Measurements from ENCODE around the gene WNT3. TPM values are rescaled to one million over a fixed set of nuclear protein-coding genes. Genes with fewer than 3 reads are reported as not detected.

The WNT3 gene
- total and polyA plus RNA-seq, 2 donors (not counting 1 experiment from before 2014, with no cell fraction given): 0.86 to 1.4 TPM

GRCh38 chr17:46859996-46860395 lies 41.5 kb upstream of the WNT3 start:
- Histone ChIP-seq H3K9ac (ENCODE audit: low read length) (no peak overlapping the region), H2AFZ (ENCODE audit: insufficient read depth, low read depth, low read length, poor library complexity, severe bottlenecking) (no peak overlapping the region), H3K36me3 (replicated peaks in 1 of 2; ENCODE audit: control extremely low read depth in 1 of 2, control insufficient read depth in 1 of 2, extremely low read depth in 1 of 2, insufficient read depth in 2 of 2, low read length in 1 of 2) (no peaks in the 10 kb centered on the region), H3K4me1 (ENCODE audit: control insufficient read depth in 2 of 2, insufficient read depth in 2 of 2, low read length in 2 of 2) (peaks cover 0 to 1% of the 10 kb centered on the region in 2 donors), H3K4me2 (replicated peaks; ENCODE audit: low read depth, low read length, poor library complexity, severe bottlenecking) (no peak overlapping the region), H3K9me3 (ENCODE audit: control extremely low read depth in 1 of 3, control insufficient read depth in 2 of 3, insufficient read depth in 1 of 3, low read length in 2 of 3) (no peaks in the 10 kb centered on the region), H4K20me1 (ENCODE audit: control insufficient read depth, insufficient read depth, low read length, poor library complexity, severe bottlenecking) (no peaks in the 10 kb centered on the region), H3K79me2 (ENCODE audit: control insufficient read depth, insufficient read depth, low read length) (no peaks in the 10 kb centered on the region), H3K27ac (ENCODE audit: low read length in 2 of 2) (no peak overlapping the region), H3K27me3 (replicated peaks in 1 of 4; ENCODE audit: control extremely low read depth in 1 of 4, control insufficient read depth in 3 of 4, insufficient read depth in 4 of 4, low read length in 3 of 4) (peaks cover 0 to 33% (median 1%) of the 10 kb centered on the region in 4 experiments), H3K4me3 (ENCODE audit: control extremely low read depth in 1 of 5, extremely low read depth in 1 of 5, insufficient read depth in 1 of 5, low read depth in 2 of 5, low read length in 4 of 5) (no peak overlapping the region)
- intact Hi-C loops (cut with micrococcal nuclease): no loop called here
- 91% methylated on average over 5 of the region's 5 CpGs for WGBS (ENCODE audit: insufficient coverage)
- no peaks in the 10 kb centered on the region for H3K4me1 Mint-ChIP-seq
- ChIA-PET POLR2A (no interaction called here), CTCF (interaction anchor here (0.5 kb wide), 1 partner anchor 1176 kb away, joined by 3 read pairs; no protein-coding TSS in a partner anchor)
- ATAC-seq (ENCODE audit: low read depth) (no peak), DNase-seq (no peak)
- TF ChIP-seq EZH2 (IDR thresholded peaks at IDR 0.05; ENCODE audit: borderline replicate concordance, insufficient read depth, low read depth, low read length, poor library complexity, severe bottlenecking) (no peak), CTCF (IDR thresholded peaks at IDR 0.05) (no peak)
- peaks cover 40% of the 10 kb centered on the region for H3K27me3 Mint-ChIP-seq
- H3K9me3 Mint-ChIP-seq (ENCODE audit: insufficient read depth): no peaks in the 10 kb centered on the region
- H3K4me3 Mint-ChIP-seq: no peak overlapping the region
- H3K27ac Mint-ChIP-seq: no peak overlapping the region

GRCh38 chr17:46857600-46857999 lies 39.1 kb upstream of the WNT3 start:
- POLR2A ChIA-PET: interaction anchor here (0.6 kb wide), 1 partner anchor 792 kb away, joined by 3 read pairs; the partner anchor contains the start of gene KPNB1
- Histone ChIP-seq H3K27ac (ENCODE audit: low read length in 2 of 2) (no peak overlapping the region), H2AFZ (ENCODE audit: insufficient read depth, low read depth, low read length, poor library complexity, severe bottlenecking) (no peak overlapping the region), H3K79me2 (ENCODE audit: control insufficient read depth, insufficient read depth, low read length) (no peaks in the 10 kb centered on the region), H3K36me3 (replicated peaks in 1 of 2; ENCODE audit: control extremely low read depth in 1 of 2, control insufficient read depth in 1 of 2, extremely low read depth in 1 of 2, insufficient read depth in 2 of 2, low read length in 1 of 2) (no peaks in the 10 kb centered on the region), H3K27me3 (replicated peaks in 1 of 4; ENCODE audit: control extremely low read depth in 1 of 4, control insufficient read depth in 3 of 4, insufficient read depth in 4 of 4, low read length in 3 of 4) (peaks cover 2 to 29% (median 11%) of the 10 kb centered on the region in 4 experiments), H3K4me2 (replicated peaks; ENCODE audit: low read depth, low read length, poor library complexity, severe bottlenecking) (no peak overlapping the region), H3K9ac (ENCODE audit: low read length) (no peak overlapping the region), H4K20me1 (ENCODE audit: control insufficient read depth, insufficient read depth, low read length, poor library complexity, severe bottlenecking) (no peaks in the 10 kb centered on the region), H3K4me3 (ENCODE audit: control extremely low read depth in 1 of 5, extremely low read depth in 1 of 5, insufficient read depth in 1 of 5, low read depth in 2 of 5, low read length in 4 of 5) (no peak overlapping the region), H3K4me1 (ENCODE audit: control insufficient read depth in 2 of 2, insufficient read depth in 2 of 2, low read length in 2 of 2) (peaks cover 0 to 3% of the 10 kb centered on the region in 2 donors), H3K9me3 (ENCODE audit: control extremely low read depth in 1 of 3, control insufficient read depth in 2 of 3, insufficient read depth in 1 of 3, low read length in 2 of 3) (peaks cover 0 to 2% (median 0%) of the 10 kb centered on the region in 3 donors)
- H3K27me3 Mint-ChIP-seq: peaks cover 42% of the 10 kb centered on the region
- CTCF ChIA-PET: no interaction called here
- no peak overlapping the region for H3K4me3 Mint-ChIP-seq
- H3K27ac Mint-ChIP-seq: no peak overlapping the region
- no peaks in the 10 kb centered on the region for H3K9me3 Mint-ChIP-seq (ENCODE audit: insufficient read depth)
- no CpG with 5 or more reads among the region's 1 CpG for WGBS (ENCODE audit: insufficient coverage)
- TF ChIP-seq CTCF (IDR thresholded peaks at IDR 0.05) (no peak), EZH2 (IDR thresholded peaks at IDR 0.05; ENCODE audit: borderline replicate concordance, insufficient read depth, low read depth, low read length, poor library complexity, severe bottlenecking) (no peak)
- intact Hi-C loops (cut with micrococcal nuclease): no loop called here
- peaks cover 4% of the 10 kb centered on the region for H3K4me1 Mint-ChIP-seq
- DNase-seq (no peak), ATAC-seq (ENCODE audit: low read depth) (no peak)
